ENCODE measurements around the gene FAM200A.
A peak's percentile ranks its signal among the peaks of the same experiment; 100 is the strongest.
"Not testable (repeated sequence)": the region's sequence is repeated elsewhere in the genome, so short reads cannot be mapped to it uniquely, and the experiment has no call there.

Gene FAM200A

DNA sequence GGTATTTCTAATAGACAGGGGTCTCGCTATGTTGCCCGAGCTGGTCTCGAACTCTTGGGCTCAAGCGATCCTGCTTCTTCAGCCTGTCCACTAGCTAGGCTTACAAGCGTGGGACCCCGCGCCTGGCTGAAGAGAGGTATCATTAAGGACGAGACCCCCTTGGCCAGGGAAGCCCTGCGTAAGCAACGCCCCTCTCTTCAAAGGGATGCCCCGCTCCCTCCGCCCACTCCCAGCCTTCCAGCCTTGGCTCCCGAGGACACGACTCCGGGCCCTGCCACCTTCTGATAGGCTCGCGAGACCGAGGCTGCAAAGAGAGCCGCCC is 47.7 kb downstream of the FAM200A start:
- no peak for DNase-seq (ENCODE audit: low read depth)

DNA sequence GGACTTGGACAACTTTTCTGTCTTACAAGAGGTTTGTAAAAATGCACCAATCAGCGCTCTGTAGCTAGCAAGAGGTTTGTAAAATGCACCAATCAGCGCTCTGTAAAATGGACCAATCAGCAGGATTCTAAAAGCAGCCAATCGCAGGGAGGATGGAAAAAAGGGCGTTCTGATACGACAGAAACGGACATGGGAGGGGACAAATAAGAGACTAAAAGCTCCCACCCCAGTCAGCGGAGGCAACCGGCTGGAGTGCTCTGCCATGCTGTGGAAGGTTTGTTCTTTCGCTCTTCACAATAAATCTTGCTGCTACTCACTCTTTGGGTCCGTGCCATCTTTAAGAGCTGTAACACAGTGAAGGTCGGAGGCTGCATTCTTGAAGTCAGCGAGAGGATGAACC is 50.7 kb downstream of the FAM200A start:
- DNase-seq (ENCODE audit: low read depth): not testable (repeated sequence)

DNA sequence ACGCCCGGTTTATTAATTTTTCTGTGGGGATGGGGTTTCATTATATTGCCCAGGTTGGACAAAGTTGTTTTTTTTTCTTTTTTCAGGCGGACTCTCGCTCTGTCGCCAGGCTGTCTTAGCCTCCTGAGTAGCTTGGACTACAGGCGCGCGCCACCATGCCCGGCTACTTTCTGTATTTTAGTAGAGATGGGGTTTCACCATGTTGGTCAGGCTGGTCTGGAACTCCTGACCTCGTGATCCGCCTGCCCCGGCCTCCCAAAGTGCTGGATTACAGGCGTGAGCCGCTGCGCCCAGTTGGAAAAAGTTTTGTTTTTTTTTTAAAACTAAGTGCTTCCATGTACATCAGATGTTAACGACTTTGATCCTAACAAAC is 51.3 kb downstream of the FAM200A start:
- DNase-seq (ENCODE audit: low read depth): no peak

DNA sequence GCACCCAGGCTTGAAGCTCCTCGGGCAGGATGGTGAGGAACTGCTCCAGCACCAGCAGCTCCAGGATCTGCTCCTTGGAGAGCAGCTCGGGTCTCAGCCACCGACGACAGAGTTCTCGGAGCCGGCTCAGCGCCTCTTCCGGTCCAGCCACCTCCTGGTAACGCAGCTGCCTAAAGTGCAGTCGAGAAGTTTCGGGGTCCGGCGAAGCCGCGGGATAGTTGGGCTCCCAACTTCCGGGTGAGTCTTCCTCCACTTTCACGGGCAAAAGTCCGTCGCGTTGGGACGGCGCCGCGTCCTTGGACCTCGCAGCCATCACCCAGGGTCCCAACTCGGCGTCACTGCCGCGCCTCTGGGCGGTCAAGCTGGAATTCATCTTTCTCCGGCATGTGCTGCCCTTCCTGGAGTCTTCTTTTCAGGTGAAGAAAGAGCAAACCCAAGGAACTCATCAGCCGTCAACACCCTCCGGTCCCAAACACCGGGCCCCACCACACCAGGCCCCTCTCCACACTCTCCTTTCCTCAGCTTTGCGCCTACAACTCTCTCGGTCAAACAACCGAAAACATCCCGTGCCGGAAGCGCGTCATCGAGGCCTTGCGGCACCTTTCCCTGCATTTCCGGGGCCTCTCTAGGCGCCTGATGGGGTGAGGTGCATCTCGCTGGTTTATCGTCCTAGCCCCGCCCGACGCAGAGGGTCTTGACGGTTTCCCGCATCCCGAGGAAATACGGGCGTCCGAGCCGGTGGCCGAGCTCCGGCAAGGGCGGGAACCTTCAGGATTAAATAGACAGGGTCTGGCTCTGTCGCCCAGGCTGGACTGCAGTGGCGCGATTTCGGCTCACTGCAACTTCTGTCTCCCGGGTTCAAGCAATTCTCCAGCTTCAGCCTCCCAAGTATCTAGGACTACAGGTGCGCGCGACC is 51.9 kb downstream of the FAM200A start, which contains the start of gene ZNF394:
TSS of gene ZNF394 (minus strand) at position 561 of the 916 bp plus-strand sequence. CDS start at position 373, 188 bp downstream.
- peak; percentile 60 for DNase-seq (ENCODE audit: low read depth)

DNA sequence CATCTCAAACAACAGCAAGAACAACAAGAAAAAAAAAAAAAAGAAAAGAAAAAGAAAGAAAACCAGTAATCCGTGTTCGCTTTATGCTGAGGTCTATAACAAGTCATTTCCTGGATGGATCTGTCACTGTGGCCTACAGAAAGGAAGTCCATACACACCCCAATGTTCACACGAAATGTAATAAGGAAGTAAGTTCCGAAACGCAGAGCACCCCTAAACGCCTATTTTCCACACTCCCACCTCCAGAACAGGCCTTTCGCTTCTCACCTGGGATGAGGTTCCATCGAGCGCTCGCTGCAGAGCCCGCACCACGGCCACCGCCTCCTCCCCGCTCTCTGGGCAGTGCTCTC is 52.6 kb downstream of the FAM200A start:
- DNase-seq (ENCODE audit: low read depth): no peak

DNA sequence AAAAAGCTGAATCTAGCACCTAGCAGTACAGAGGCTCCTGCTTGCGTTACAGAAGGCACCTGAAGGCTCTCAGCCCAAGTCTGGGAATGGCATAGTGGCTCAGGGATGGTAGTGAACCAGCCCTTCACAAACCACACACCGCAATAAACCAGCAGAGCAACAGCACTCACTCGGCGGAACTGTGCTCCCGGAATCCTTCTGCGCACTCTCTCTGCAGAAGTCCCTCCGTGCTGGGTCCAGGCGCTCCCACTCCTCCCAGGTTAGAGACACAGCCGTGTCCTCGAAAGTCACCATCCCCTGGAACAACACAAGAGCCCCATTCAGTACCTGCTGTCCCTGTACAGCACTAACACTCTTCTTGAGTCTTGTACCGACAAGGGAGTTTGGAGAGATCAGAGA is 53.4 kb downstream of the FAM200A start:
- no peak for DNase-seq (ENCODE audit: low read depth)

DNA sequence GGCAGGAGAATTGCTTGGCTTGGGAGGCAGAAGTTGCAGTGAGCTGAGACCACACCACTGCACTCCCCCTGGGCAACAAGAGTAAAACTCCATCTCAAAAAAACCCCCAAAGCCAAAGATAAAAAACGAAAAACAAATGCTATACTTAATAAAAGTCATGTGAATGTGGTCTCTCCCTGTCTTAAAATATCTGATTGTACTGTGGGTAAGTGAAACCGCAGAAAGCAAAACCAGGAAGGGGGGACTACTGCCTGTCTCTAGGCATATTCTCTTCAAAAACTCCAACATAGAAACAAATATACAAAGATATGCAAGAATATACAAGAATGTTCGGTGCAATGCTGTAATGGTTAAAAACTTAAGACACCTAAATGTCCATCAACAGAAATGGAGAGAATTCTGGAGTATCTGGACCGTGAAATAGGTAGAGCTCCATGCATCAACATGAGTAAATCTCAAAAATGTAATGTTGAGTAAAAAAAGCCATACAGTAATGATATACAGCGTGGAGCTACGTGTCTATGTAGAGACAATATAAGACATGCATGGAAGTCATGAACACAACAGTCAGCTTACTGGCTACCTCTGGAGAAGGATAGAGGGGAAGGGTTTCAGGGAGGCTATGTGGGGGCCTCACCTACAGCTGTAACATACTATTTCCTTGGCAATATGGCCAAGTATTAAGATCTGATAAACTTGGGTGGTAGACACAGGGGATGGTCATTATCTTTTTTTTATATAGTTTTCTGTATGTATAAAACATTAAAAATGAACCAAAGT is 54.0 kb downstream of the FAM200A start:
- no peak for DNase-seq (ENCODE audit: low read depth)
